SK-N-SH (cell line): ENCODE results near the gene TMPRSS2. TPM values are rescaled to one million over a fixed set of nuclear protein-coding genes. Genes with fewer than 3 reads are reported as not detected.
"Not testable (repeated sequence)": the region's sequence is repeated elsewhere in the genome, so short reads cannot be mapped to it uniquely, and the experiment has no call there.

ENCODE experiments used
- CTCF ChIA-PET: fragments of 300-600, 350-600 bp; formaldehyde crosslinking; extraction: SDS; loops from one replicate; lab custom pipeline; 2021; lab: Yijun Ruan, JAX
- POLR2A ChIA-PET: fragments of 350-600 bp; sonication (Branson Sonifier 250); formaldehyde crosslinking; extraction: SDS; loops from one replicate; lab custom pipeline; 2020; ENCODE audit warnings: antibody characterized with exemption, inconsistent platforms; lab: Yijun Ruan, JAX
- DNase-seq: peaks from one replicate; pipeline ENCODE4 v3.0.0; 2012
- H2AFZ ChIP-seq: fragments of 200-600 bp; sonication (generic); 2 replicates; pipeline ENCODE4 v1.8.1; 2016; ENCODE audit warnings: antibody characterized with exemption, mild to moderate bottlenecking, low read depth
- H3F3A ChIP-seq: fragments of 200-600 bp; sonication (generic); replicated peaks from 2 replicates; pipeline ENCODE3; 2016; ENCODE audit warnings: antibody characterized with exemption, mild to moderate bottlenecking; ENCODE audit not compliant: insufficient read depth
- H3K27ac ChIP-seq, 2 experiments: fragments of 200-500 bp in 1 of 2; fragments of 200-600 bp in 1 of 2; sonication (Bioruptor generic) in 1 of 2; sonication (generic), shearing (Covaris generic) in 1 of 2; 2 replicates each; pipeline versions ENCODE4 v1.5.1 to v1.6.1; 2014 to 2016; ENCODE audit warnings: low read depth in 2 of 2, inconsistent platforms in 1 of 2, low read length in 1 of 2, mild to moderate bottlenecking in 1 of 2, mixed read lengths in 1 of 2
- H3K27me3 ChIP-seq: fragments of 200-600 bp; sonication (generic), shearing (Covaris generic); 2 replicates; pipeline ENCODE4 v1.6.1; 2016; ENCODE audit warnings: mixed run types; ENCODE audit not compliant: insufficient read depth
- H3K36me3 ChIP-seq, 2 experiments: fragments of 200-500 bp in 1 of 2; fragments of 200-600 bp in 1 of 2; sonication (Bioruptor generic) in 1 of 2; sonication (generic) in 1 of 2; replicated peaks in 1 of 2; 2 replicates each; pipeline versions ENCODE3 to v1.5.1; 2014 to 2016; ENCODE audit warnings: low read length in 1 of 2, mild to moderate bottlenecking in 1 of 2; ENCODE audit not compliant: insufficient read depth in 2 of 2, control insufficient read depth in 1 of 2
- H3K4me1 ChIP-seq, 2 experiments: fragments of 200-500 bp in 1 of 2; fragments of 200-600 bp in 1 of 2; sonication (Bioruptor generic) in 1 of 2; sonication (generic), shearing (Covaris generic) in 1 of 2; 2 replicates each; pipeline versions ENCODE4 v1.5.1 to v1.6.1; 2014 to 2016; ENCODE audit warnings: low read depth in 1 of 2, low read length in 1 of 2, mixed run types in 1 of 2; ENCODE audit not compliant: insufficient read depth in 2 of 2, control insufficient read depth in 1 of 2
- H3K4me2 ChIP-seq: fragments of 200-600 bp; sonication (generic), shearing (Covaris generic); 2 replicates; pipeline ENCODE4 v1.6.1; 2017; ENCODE audit warnings: mixed run types
- H3K4me3 ChIP-seq, 2 experiments: fragments of 200-500 bp in 1 of 2; fragments of 200-600 bp in 1 of 2; sonication (Bioruptor generic) in 1 of 2; sonication (generic), shearing (Covaris generic) in 1 of 2; 2 replicates each; pipeline versions ENCODE4 v1.5.1 to v1.8.1; 2014 to 2016; ENCODE audit warnings: low read depth in 2 of 2, inconsistent platforms in 1 of 2, low read length in 1 of 2, mild to moderate bottlenecking in 1 of 2, mixed read lengths in 1 of 2, moderate library complexity in 1 of 2
- H3K79me2 ChIP-seq: fragments of 200-600 bp; sonication (generic); 2 replicates; pipeline ENCODE4 v1.8.1; 2017; ENCODE audit warnings: mild to moderate bottlenecking; ENCODE audit not compliant: insufficient read depth
- H3K9ac ChIP-seq: fragments of 200-600 bp; sonication (generic); 2 replicates; pipeline ENCODE4 v1.6.1; 2017; ENCODE audit warnings: mixed run types
- H3K9me2 ChIP-seq: fragments of 200-600 bp; sonication (generic); 2 replicates; pipeline ENCODE4 v1.6.1; 2017; ENCODE audit warnings: mixed run types
- H3K9me3 ChIP-seq: fragments of 200-600 bp; sonication (generic); 2 replicates; pipeline ENCODE4 v1.6.1; 2017; ENCODE audit warnings: mixed run types, mild to moderate bottlenecking, moderate library complexity
- H4K20me1 ChIP-seq: fragments of 200-600 bp; sonication (generic); 2 replicates; pipeline ENCODE4 v1.6.1; 2017; ENCODE audit warnings: mild to moderate bottlenecking, mixed run types; ENCODE audit not compliant: insufficient read depth
- EP300 ChIP-seq, 2 experiments: IDR thresholded peaks; 2 replicates each; pipeline versions ENCODE4 v1.4.0 to v1.6.1; 2012; ENCODE audit warnings: borderline replicate concordance in 1 of 2, low read depth in 1 of 2, low read length in 1 of 2
- FOSL2 ChIP-seq: IDR thresholded peaks from 2 replicates; pipeline ENCODE4 v1.4.0; 2012; ENCODE audit warnings: low read depth, mild to moderate bottlenecking, moderate library complexity, borderline replicate concordance
- FOXJ3 ChIP-seq: sonication (generic); formaldehyde crosslinking; IDR thresholded peaks from 2 replicates; pipeline ENCODE4 v1.5.1; 2020; ENCODE audit warnings: mild to moderate bottlenecking, missing genetic modification reagents
- FOXM1 ChIP-seq: IDR thresholded peaks from 2 replicates; pipeline ENCODE4 v1.4.0; 2012; ENCODE audit warnings: low read depth, mild to moderate bottlenecking
- MAX ChIP-seq: IDR thresholded peaks from 2 replicates; pipeline ENCODE4 v1.4.0; 2012; ENCODE audit warnings: low read depth
- MEF2A ChIP-seq: IDR thresholded peaks from 2 replicates; pipeline ENCODE4 v1.4.0; 2012; ENCODE audit warnings: low read depth, borderline replicate concordance
- NFIC ChIP-seq: IDR thresholded peaks from 2 replicates; pipeline ENCODE4 v1.4.0; 2012; ENCODE audit warnings: borderline replicate concordance
- NRF1 ChIP-seq: IDR thresholded peaks from 2 replicates; pipeline ENCODE4 v1.6.1; 2012; ENCODE audit warnings: low read depth, mild to moderate bottlenecking, low read length
- SIN3A ChIP-seq: IDR thresholded peaks from 2 replicates; pipeline ENCODE4 v1.6.1; 2012; ENCODE audit warnings: low read depth, mild to moderate bottlenecking, low read length, moderate library complexity, borderline replicate concordance
- SMC3 ChIP-seq: IDR thresholded peaks from 2 replicates; pipeline ENCODE4 v1.6.1; 2012; ENCODE audit warnings: low read depth, low read length, improper control_type of control experiment
- TAF1 ChIP-seq: IDR thresholded peaks from 2 replicates; pipeline ENCODE4 v1.6.1; 2012; ENCODE audit warnings: low read depth, mild to moderate bottlenecking, low read length, moderate library complexity, borderline replicate concordance
- TCF12 ChIP-seq: IDR thresholded peaks from 2 replicates; pipeline ENCODE4 v1.4.0; 2012
- YY1 ChIP-seq: IDR thresholded peaks from 2 replicates; pipeline ENCODE4 v1.4.0; 2012; ENCODE audit warnings: low read depth, mild to moderate bottlenecking
- WGBS: methylation state at CpG from one replicate; pipeline ENCODE4 v1.1.6; 2017; ENCODE audit warnings: low lambda C conversion rate; 5-methylcytosine and 5-hydroxymethylcytosine counted together
- polyA plus RNA-seq, 3 experiments: library from polyadenylated mRNA; depleted of rRNA; stranded (reverse); fragments of >200 nt; gene quantifications; 2 replicates each; pipeline ENCODE4 v1.2.3, GENCODE V29; 2012
- TF ChIP-seq, protein P1 (sequence below): fragments of 150-350 bp; IDR thresholded peaks from 2 replicates; pipeline ENCODE4 v1.6.1; 2016; ENCODE audit warnings: mild to moderate bottlenecking, low read depth, low read length

Gene TMPRSS2
- polyA plus RNA-seq, 1 of the 3 experiments (the other 2 are of a cell fraction) = not detected

DNA sequence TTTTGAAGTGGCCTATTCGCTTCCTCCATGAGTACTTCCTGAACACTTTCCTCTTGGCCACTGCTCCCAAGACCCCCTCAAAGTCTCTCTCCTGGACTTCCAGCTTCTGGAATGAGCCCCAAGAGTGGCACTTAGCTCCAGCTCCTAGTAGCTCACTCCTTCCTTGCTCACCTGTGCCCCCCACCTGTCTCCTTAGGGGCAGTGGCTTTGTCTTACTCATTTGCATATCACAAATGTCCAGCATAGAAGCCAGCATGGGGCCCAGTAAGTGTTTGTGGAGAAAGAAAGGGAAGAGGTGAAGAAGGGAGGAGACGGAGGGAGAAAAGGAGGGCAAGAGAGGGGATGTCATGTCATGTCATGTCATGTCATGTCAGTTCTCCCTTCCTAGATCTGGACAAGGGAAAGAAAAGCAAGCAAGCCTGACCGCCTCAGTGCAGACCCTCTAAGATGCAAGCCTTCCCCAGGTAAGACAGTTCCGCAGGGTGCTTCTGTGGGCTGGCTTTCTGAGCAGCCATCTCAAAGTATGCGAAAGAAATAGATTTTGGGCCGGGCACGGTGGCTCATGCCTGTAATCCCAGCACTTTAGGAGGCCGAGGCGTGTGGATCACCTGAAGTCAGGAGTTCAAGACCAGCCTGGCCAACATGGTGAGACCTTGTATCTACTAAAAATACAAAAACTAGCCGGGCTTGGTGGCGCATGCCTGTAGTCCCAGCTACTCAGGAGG lies 88.8 kb downstream of the TMPRSS2 start:
- no peak overlapping the region for H3K4me2 ChIP-seq
- H3K27me3 ChIP-seq = no peaks in the 10 kb centered on the region
- no peaks in the 10 kb centered on the region for H4K20me1 ChIP-seq
- ChIA-PET CTCF (no interaction called here), POLR2A (no interaction called here)
- DNase-seq = no peak
- peaks cover 4% of the 10 kb centered on the region for H3F3A ChIP-seq
- 93% methylated on average over 8 of the region's 11 CpGs for WGBS
- H3K4me1 ChIP-seq = peaks cover 0 to 2% of the 10 kb centered on the region in 2 experiments; a peak in 1 of 4 replicates
- TF ChIP-seq FOSL2 = no peak
- no peak for TF ChIP-seq MAX
- no peak for TF ChIP-seq TCF12
- TF ChIP-seq YY1 = no peak
- TF ChIP-seq FOXM1 = no peak
- TF ChIP-seq MEF2A = no peak
- TF ChIP-seq TAF1 = no peak
- TF ChIP-seq NRF1 = no peak
- no peak for TF ChIP-seq SMC3
- no peak for TF ChIP-seq FOXJ3
- no peak for TF ChIP-seq NFIC
- no peaks in the 10 kb centered on the region for H3K9me2 ChIP-seq
- H3K36me3 ChIP-seq = no peaks in the 10 kb centered on the region
- no peak overlapping the region for H3K4me3 ChIP-seq
- no peak overlapping the region for H3K27ac ChIP-seq
- no peaks in the 10 kb centered on the region for H3K79me2 ChIP-seq
- no peak overlapping the region for H3K9ac ChIP-seq
- no peak overlapping the region for H2AFZ ChIP-seq
- no peaks in the 10 kb centered on the region for H3K9me3 ChIP-seq

- Histone ChIP-seq H2AFZ (no peak overlapping the region), H3K27me3 (no peaks in the 10 kb centered on the region), H3K4me3 (no peak overlapping the region), H4K20me1 (no peaks in the 10 kb centered on the region), H3K36me3 (no peaks in the 10 kb centered on the region), H3K27ac (no peak overlapping the region), H3K4me1 (peaks cover 0 to 2% of the 10 kb centered on the region in 2 experiments; a peak in 1 of 4 replicates), H3K4me2 (no peak overlapping the region), H3K9ac (no peak overlapping the region), H3K9me3 (no peaks in the 10 kb centered on the region), H3F3A (peaks cover 4% of the 10 kb centered on the region), H3K79me2 (no peaks in the 10 kb centered on the region), H3K9me2 (no peaks in the 10 kb centered on the region)
- CTCF ChIA-PET = no interaction called here
- no peak for DNase-seq
- 96% methylated on average over 3 of the region's 6 CpGs for WGBS
- POLR2A ChIA-PET = no interaction called here
- TF ChIP-seq SIN3A (no peak), EP300 (IDR thresholded peaks at IDR 0.05; ENCODE audit: borderline replicate concordance in 1 of 2, low read depth in 1 of 2, low read length in 1 of 2) (no peak)
- TF ChIP-seq, protein P1, sequence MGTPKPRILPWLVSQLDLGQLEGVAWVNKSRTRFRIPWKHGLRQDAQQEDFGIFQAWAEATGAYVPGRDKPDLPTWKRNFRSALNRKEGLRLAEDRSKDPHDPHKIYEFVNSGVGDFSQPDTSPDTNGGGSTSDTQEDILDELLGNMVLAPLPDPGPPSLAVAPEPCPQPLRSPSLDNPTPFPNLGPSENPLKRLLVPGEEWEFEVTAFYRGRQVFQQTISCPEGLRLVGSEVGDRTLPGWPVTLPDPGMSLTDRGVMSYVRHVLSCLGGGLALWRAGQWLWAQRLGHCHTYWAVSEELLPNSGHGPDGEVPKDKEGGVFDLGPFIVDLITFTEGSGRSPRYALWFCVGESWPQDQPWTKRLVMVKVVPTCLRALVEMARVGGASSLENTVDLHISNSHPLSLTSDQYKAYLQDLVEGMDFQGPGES = no peak
Measured at GRCh38 chr21:41418393-41418792, 89.6 kb downstream of the TMPRSS2 start.

GRCh38 chr21:41417505-41417904 lies 90.5 kb downstream of the TMPRSS2 start:
- H3K4me3 ChIP-seq, H4K20me1 ChIP-seq, DNase-seq, H3K4me2 ChIP-seq, POLR2A ChIA-PET, H2AFZ ChIP-seq, H3K27ac ChIP-seq, CTCF ChIA-PET, H3F3A ChIP-seq, H3K4me1 ChIP-seq, H3K27me3 ChIP-seq, H3K9me2 ChIP-seq, H3K36me3 ChIP-seq, H3K9ac ChIP-seq, H3K9me3 ChIP-seq, H3K79me2 ChIP-seq: not testable (repeated sequence)
- 42% methylated on average over 2 of the region's 2 CpGs for WGBS
